Mucosa of descending colon (tissue), 3 donors: ENCODE measurements around the gene NAV1. TPM values are rescaled to one million over a fixed set of nuclear protein-coding genes. Genes with fewer than 3 reads are reported as not detected.
"Not testable (repeated sequence)": the region's sequence is repeated elsewhere in the genome, so short reads cannot be mapped to it uniquely, and the experiment has no call there.

Experiments
- ATAC-seq: fragments of 200-7000 bp; cut with Tn5 transposase; one replicate; pipeline ENCODE4 v1.9.1; 2020; ENCODE audit warnings: mild to moderate bottlenecking, moderate library complexity
- DNase-seq, 3 donors: peaks; one replicate each; pipeline ENCODE4 v3.0.0-alpha.2; 2020
- H3K36me3 ChIP-seq: fragments of 200-600 bp; one replicate; pipeline ENCODE4 v1.8.0; 2021; ENCODE audit warnings: low read depth, mild to moderate bottlenecking
- H3K4me1 ChIP-seq: fragments of 200-600 bp; one replicate; pipeline ENCODE4 v1.8.0; 2021; ENCODE audit warnings: low read depth, mild to moderate bottlenecking
- H3K4me3 ChIP-seq: fragments of 200-600 bp; one replicate; pipeline ENCODE4 v1.8.0; 2021; ENCODE audit warnings: mild to moderate bottlenecking
- H3K9me3 ChIP-seq: fragments of 200-600 bp; one replicate; pipeline ENCODE4 v1.8.0; 2021; ENCODE audit warnings: mild to moderate bottlenecking
- CTCF ChIP-seq: fragments of 200-600 bp; IDR thresholded peaks from one replicate; pipeline ENCODE4 v1.8.0; 2022; ENCODE audit warnings: antibody characterized with exemption, mild to moderate bottlenecking
- intact Hi-C, 2 donors: fragments of 100-400 bp; cut with DNase I in 1 of 2; cut with micrococcal nuclease in 1 of 2; formaldehyde crosslinking; loops; one replicate each; pipeline versions ENCODE4 v1.11.0 to v1.11.1; 2022; cut with DNase I, micrococcal nuclease
- total RNA-seq, 3 donors: library from RNA; stranded (reverse); fragmentation: NEBNext Ultra II Directional in 2 of 3; extraction: Animal tissue kit (Norgen Biotek cat#: 25700) in 2 of 3; gene quantifications; one replicate each; pipeline versions ENCODE4 v1.2.1 to v1.2.4, GENCODE V29; 2021 to 2023
- donor health status: DM: no; HTN: no; CAD: no; lungs with moderate emphysema.
- donor health status: DM: no; HTN: no; CAD: no.
- donor health status: DM: no; HTN: yes; CAD: no.

The NAV1 gene
- total RNA-seq, 3 donors from 2014 or later = 13.7 to 64.3 (median 16.7) TPM

- intact Hi-C loops = no loop called here
- H3K4me3 ChIP-seq = no peak overlapping the region
- no peaks in the 10 kb centered on the region for H3K36me3 ChIP-seq
- H3K9me3 ChIP-seq = no peaks in the 10 kb centered on the region
- TF ChIP-seq CTCF = no peak
- ATAC-seq = no peak
- no peak for DNase-seq
- H3K4me1 ChIP-seq = no peaks in the 10 kb centered on the region
Observed at GRCh38 chr1:201575912-201576311, 37.0 kb downstream of the NAV1 start.

- no peaks in the 10 kb centered on the region for H3K36me3 ChIP-seq
Observed at GRCh38 chr1:201576914-201577313, 38.0 kb downstream of the NAV1 start.

GRCh38 chr1:201578008-201578888, 39.3 kb downstream of the NAV1 start:
- H3K9me3 ChIP-seq = no peaks in the 10 kb centered on the region

More at GRCh38 chr1:201576914-201577313, 38.0 kb downstream of the NAV1 start:
- no peaks in the 10 kb centered on the region for H3K9me3 ChIP-seq
- H3K4me3 ChIP-seq = no peak overlapping the region
- no peak for DNase-seq
- no peaks in the 10 kb centered on the region for H3K4me1 ChIP-seq
- intact Hi-C loops = no loop called here
- no peak for TF ChIP-seq CTCF
- ATAC-seq = no peak

GRCh38 chr1:201581371-201581770, 42.4 kb downstream of the NAV1 start:
- intact Hi-C loops, H3K36me3 ChIP-seq, H3K4me3 ChIP-seq, H3K9me3 ChIP-seq, DNase-seq, ATAC-seq, H3K4me1 ChIP-seq: not testable (repeated sequence)

More at GRCh38 chr1:201578008-201578888, 39.3 kb downstream of the NAV1 start:
- intact Hi-C loops = no loop called here
- H3K4me3 ChIP-seq = no peak overlapping the region
- TF ChIP-seq CTCF = no peak
- ATAC-seq (no peak), DNase-seq (no peak)
- no peaks in the 10 kb centered on the region for H3K4me1 ChIP-seq
- H3K36me3 ChIP-seq = no peaks in the 10 kb centered on the region

GRCh38 chr1:201582705-201583442, 43.9 kb downstream of the NAV1 start:
- DNase-seq (peak in 1 of 3 donors; percentile 56), ATAC-seq (peak; percentile 25)
- intact Hi-C loops = no loop called here
- Histone ChIP-seq H3K4me3 (no peak overlapping the region), H3K9me3 (no peaks in the 10 kb centered on the region), H3K36me3 (no peaks in the 10 kb centered on the region), H3K4me1 (no peaks in the 10 kb centered on the region)
- no peak for TF ChIP-seq CTCF

- Histone ChIP-seq H3K9me3 (no peaks in the 10 kb centered on the region), H3K4me3 (no peak overlapping the region), H3K4me1 (no peaks in the 10 kb centered on the region), H3K36me3 (no peaks in the 10 kb centered on the region)
- no peak for TF ChIP-seq CTCF
- ATAC-seq = no peak
- no peak for DNase-seq
- intact Hi-C loops = no loop called here
Observed at GRCh38 chr1:201583663-201584062, 44.7 kb downstream of the NAV1 start.
